PC-9 (cell line): Measurements from ENCODE around the gene ATP2C2.

ENCODE experiments used
- CTCF ChIP-seq: fragments of 200-600 bp; sonication (generic); conservative IDR thresholded peaks from 2 replicates; pipeline ENCODE4 v1.6.1; 2017; ENCODE audit warnings: mixed run types, antibody characterized with exemption, mild to moderate bottlenecking, moderate library complexity
- EZH2 ChIP-seq: fragments of 200-600 bp; sonication (generic); IDR thresholded peaks from 2 replicates; pipeline ENCODE4 v1.8.0; 2017; ENCODE audit warnings: antibody characterized with exemption, low read depth

GRCh38 chr16:84498859-84499620 is 130.7 kb downstream of the ATP2C2 start:
- no peak for TF ChIP-seq CTCF
- TF ChIP-seq EZH2: no peak
